IMR-90 (cell line): ENCODE measurements around the gene MICAL3. TPM values are rescaled to one million over a fixed set of nuclear protein-coding genes. Genes with fewer than 3 reads are reported as not detected.

Experiments used
- ATAC-seq: fragments of 200-7000 bp; cut with Tn5 transposase; 2 replicates; pipeline ENCODE4 v1.9.1; 2020; ENCODE audit warnings: low read depth, mild to moderate bottlenecking, moderate library complexity
- BruUV-seq: library from RNA; stranded (reverse); fragments of 400-500 nt; replicated peaks from 2 replicates; lab custom pipeline; 2021; lab: Mats Ljungman, UMichigan
- CTCF ChIA-PET: fragments of 300-600 bp; formaldehyde crosslinking; extraction: SDS; loops from one replicate; lab custom pipeline; 2021; ENCODE audit warnings: antibody characterized with exemption; lab: Yijun Ruan, JAX
- POLR2A ChIA-PET: fragments of 300-600 bp; sonication (Branson Sonifier 250); formaldehyde crosslinking; loops from one replicate; lab custom pipeline; 2022; ENCODE audit warnings: antibody characterized with exemption; ENCODE audit not compliant: unreplicated experiment; lab: Charles Lee
- DNase-seq: peaks from one replicate; pipeline ENCODE4 v3.0.0; 2013
- H2AFZ ChIP-seq: replicated peaks from 2 replicates; pipeline ENCODE3; 2013; ENCODE audit warnings: low read length, mild to moderate bottlenecking; ENCODE audit not compliant: poor library complexity
- H2AK5ac ChIP-seq: 2 replicates; pipeline ENCODE4 v1.6.1; 2013; ENCODE audit warnings: low read depth, low read length, inconsistent platforms
- H2AK9ac ChIP-seq: replicated peaks from 2 replicates; pipeline ENCODE3; 2013; ENCODE audit warnings: mild to moderate bottlenecking, low read depth, low read length, moderate library complexity; ENCODE audit not compliant: poor library complexity
- H2BK120ac ChIP-seq: 2 replicates; pipeline ENCODE4 v1.6.1; 2013; ENCODE audit warnings: low read depth, low read length, inconsistent platforms
- H2BK15ac ChIP-seq: 3 replicates; pipeline ENCODE4 v1.6.1; 2013; ENCODE audit warnings: low read depth, low read length, inconsistent platforms
- H2BK20ac ChIP-seq: 2 replicates; pipeline ENCODE4 v1.6.1; 2013; ENCODE audit warnings: low read depth, mild to moderate bottlenecking, inconsistent platforms, low read length, moderate library complexity
- H2BK5ac ChIP-seq: 2 replicates; pipeline ENCODE4 v1.6.1; 2013; ENCODE audit warnings: mild to moderate bottlenecking, low read depth, low read length, inconsistent platforms; ENCODE audit not compliant: poor library complexity, severe bottlenecking
- H3K14ac ChIP-seq: replicated peaks from 2 replicates; pipeline ENCODE4 v1.6.1; 2013; ENCODE audit warnings: low read depth, low read length, inconsistent platforms
- H3K18ac ChIP-seq: 2 replicates; pipeline ENCODE4 v1.6.1; 2013; ENCODE audit warnings: low read depth, low read length, control low read depth
- H3K23ac ChIP-seq: 2 replicates; pipeline ENCODE4 v1.6.1; 2013; ENCODE audit warnings: low read depth, low read length, inconsistent platforms
- H3K27ac ChIP-seq: 2 replicates; pipeline ENCODE4 v1.5.1; 2013; ENCODE audit warnings: mild to moderate bottlenecking, control low read depth, low read length; ENCODE audit not compliant: insufficient read depth
- H3K27me3 ChIP-seq: 2 replicates; pipeline ENCODE4 v1.6.1; 2013; ENCODE audit warnings: low read length; ENCODE audit not compliant: control insufficient read depth, insufficient read depth
- H3K36me3 ChIP-seq: 2 replicates; pipeline ENCODE4 v1.6.1; 2013; ENCODE audit warnings: low read length, mixed read lengths; ENCODE audit not compliant: control insufficient read depth, insufficient read depth
- H3K4ac ChIP-seq: 2 replicates; pipeline ENCODE4 v1.6.1; 2013; ENCODE audit warnings: low read depth, low read length, inconsistent platforms
- H3K4me1 ChIP-seq: 2 replicates; pipeline ENCODE4 v1.6.1; 2013; ENCODE audit warnings: low read length, mixed read lengths; ENCODE audit not compliant: control insufficient read depth, insufficient read depth
- H3K4me2 ChIP-seq: 2 replicates; pipeline ENCODE4 v1.6.1; 2013; ENCODE audit warnings: low read depth, mild to moderate bottlenecking, control low read depth, low read length, moderate library complexity
- H3K4me3 ChIP-seq: 2 replicates; pipeline ENCODE4 v1.5.1; 2013; ENCODE audit warnings: low read depth, mild to moderate bottlenecking, control low read depth, low read length, moderate library complexity; ENCODE audit not compliant: insufficient read depth
- H3K56ac ChIP-seq: 2 replicates; pipeline ENCODE4 v1.6.1; 2013; ENCODE audit warnings: low read length, inconsistent platforms; ENCODE audit not compliant: insufficient read depth; ENCODE audit errors: extremely low read depth
- H3K79me1 ChIP-seq, 2 experiments: 2 replicates each; pipeline ENCODE4 v1.6.1; 2013; ENCODE audit warnings: low read length in 2 of 2, inconsistent platforms in 1 of 2, low read depth in 1 of 2
- H3K9ac ChIP-seq: 2 replicates; pipeline ENCODE4 v1.6.1; 2013; ENCODE audit warnings: low read depth, low read length, control low read depth
- H3K9me1 ChIP-seq: 2 replicates; pipeline ENCODE4 v1.6.1; 2013; ENCODE audit warnings: low read length, inconsistent platforms; ENCODE audit not compliant: insufficient read depth
- H3K9me3 ChIP-seq: 2 replicates; pipeline ENCODE4 v1.6.1; 2013; ENCODE audit warnings: low read length; ENCODE audit not compliant: control insufficient read depth, insufficient read depth
- H4K20me1 ChIP-seq: 2 replicates; pipeline ENCODE4 v1.6.1; 2013; ENCODE audit warnings: low read length, inconsistent platforms; ENCODE audit not compliant: insufficient read depth
- H4K5ac ChIP-seq: 2 replicates; pipeline ENCODE4 v1.6.1; 2013; ENCODE audit warnings: mild to moderate bottlenecking, low read depth, low read length, control low read depth
- H4K8ac ChIP-seq, 2 experiments: 2 replicates each; pipeline ENCODE4 v1.6.1; 2013; ENCODE audit warnings: low read depth in 2 of 2, low read length in 2 of 2, control low read depth in 1 of 2, inconsistent platforms in 1 of 2
- H4K91ac ChIP-seq: 2 replicates; pipeline ENCODE4 v1.6.1; 2013; ENCODE audit warnings: low read depth, low read length, inconsistent platforms; ENCODE audit not compliant: insufficient read depth
- BHLHE40 ChIP-seq: fragments of 150-350 bp; IDR thresholded peaks from 2 replicates; pipeline ENCODE4 v1.6.1; 2016; ENCODE audit warnings: mild to moderate bottlenecking, low read depth, low read length
- CTCF ChIP-seq: conservative IDR thresholded peaks from 2 replicates; pipeline ENCODE4 v1.5.1; 2012; ENCODE audit warnings: mild to moderate bottlenecking, low read depth, low read length, improper control_type of control experiment
- ELK1 ChIP-seq: fragments of 150-350 bp; IDR thresholded peaks from 2 replicates; pipeline ENCODE4 v1.6.1; 2016; ENCODE audit warnings: low read depth, mild to moderate bottlenecking, low read length, moderate library complexity, borderline replicate concordance
- MAFK ChIP-seq: IDR thresholded peaks from 2 replicates; pipeline ENCODE4 v1.6.1; 2012; ENCODE audit warnings: low read depth, low read length, improper control_type of control experiment
- MAZ ChIP-seq: IDR thresholded peaks from 2 replicates; pipeline ENCODE4 v1.6.1; 2012; ENCODE audit warnings: low read depth, mild to moderate bottlenecking, low read length, improper control_type of control experiment, moderate library complexity, borderline replicate concordance
- MXI1 ChIP-seq: IDR thresholded peaks from 2 replicates; pipeline ENCODE4 v1.6.1; 2012; ENCODE audit warnings: low read depth, mild to moderate bottlenecking, low read length, moderate library complexity, borderline replicate concordance
- RCOR1 ChIP-seq: IDR thresholded peaks from 2 replicates; pipeline ENCODE4 v1.6.1; 2012; ENCODE audit warnings: mild to moderate bottlenecking, low read length, improper control_type of control experiment; ENCODE audit not compliant: insufficient replicate concordance
- USF2 ChIP-seq: fragments of 150-350 bp; IDR thresholded peaks from 2 replicates; pipeline ENCODE4 v1.6.1; 2017; ENCODE audit warnings: mild to moderate bottlenecking, antibody characterized with exemption, low read length, low read depth
- WGBS, 2 experiments: methylation state at CpG; one replicate each; pipeline versions ENCODE4 v1.1.5 to v1.1.7; 2013; ENCODE audit warnings: missing lambda C conversion rate in 2 of 2; ENCODE audit not compliant: insufficient read length in 1 of 2; ENCODE audit errors: extremely low coverage in 2 of 2; 5-methylcytosine and 5-hydroxymethylcytosine counted together
- dilution Hi-C: fragments of 300-500 bp; cut with HindIII; formaldehyde crosslinking; loops from one replicate; pipeline ENCODE4 v1.14.3; 2018; ENCODE audit warnings: low sequenced_read_pairs; ENCODE audit not compliant: unreplicated experiment
- in situ Hi-C: fragments of 300-500 bp; cut with MboI; formaldehyde crosslinking; loops from 3 replicates; pipeline ENCODE4 v1.14.3; 2019; ENCODE audit warnings: low sequenced_read_pairs, inconsistent platforms, mixed read lengths
- intact Hi-C: fragments of 100-400 bp; cut with micrococcal nuclease; formaldehyde crosslinking; loops from 2 replicates; pipeline ENCODE4 v1.10.0; 2022
- polyA plus RNA-seq, 3 experiments: library from polyadenylated mRNA; depleted of rRNA; stranded (reverse); fragments of >200 nt; gene quantifications; 2 replicates each; pipeline ENCODE4 v1.2.3, GENCODE V29; 2012; ENCODE audit warnings: low replicate concordance in 1 of 3
- total RNA-seq: library from RNA; depleted of rRNA; stranded (reverse); fragments of >200 nt; gene quantifications from 2 replicates; pipeline ENCODE4 v1.2.3, GENCODE V29; 2012

MICAL3 gene
- total and polyA plus RNA-seq, 2 of the 4 experiments (the other 2 are of a cell fraction): 17.6 to 26.8 TPM

- POLR2A ChIA-PET: no interaction called here
- Histone ChIP-seq H2AFZ (no peak overlapping the region), H2AK5ac (no peak overlapping the region), H3K79me1 (no peaks in the 10 kb centered on the region; a peak in 1 of 4 replicates), H3K27me3 (no peaks in the 10 kb centered on the region), H3K36me3 (peaks cover 39% of the 10 kb centered on the region), H2BK20ac (no peak overlapping the region), H4K91ac (no peak overlapping the region), H3K4me1 (peaks cover 2% of the 10 kb centered on the region; the same call in 1 of the 2 replicates), H3K27ac (no peak overlapping the region), H4K5ac (no peak overlapping the region), H3K56ac (no peak overlapping the region), H3K14ac (no peak overlapping the region), H3K9ac (no peak overlapping the region), H2BK15ac (no peak overlapping the region), H2AK9ac (no peak overlapping the region), H3K4ac (no peak overlapping the region), H4K8ac (no peak overlapping the region), H2BK5ac (no peak overlapping the region), H3K4me2 (no peak overlapping the region), H4K20me1 (no peaks in the 10 kb centered on the region), H3K9me1 (peaks cover 4% of the 10 kb centered on the region), H3K9me3 (no peaks in the 10 kb centered on the region), H2BK120ac (no peak overlapping the region), H3K18ac (no peak overlapping the region), H3K23ac (no peak overlapping the region), H3K4me3 (no peak overlapping the region)
- ATAC-seq (no peak), DNase-seq (no peak)
- CTCF ChIA-PET: no interaction called here
- WGBS, 2 experiments: 100% methylated on average over 1 of the region's 6 CpGs; no CpG with 5 or more reads in 1 of the 2 experiments
- TF ChIP-seq USF2 (no peak), BHLHE40 (no peak), MXI1 (no peak), CTCF (no peak), RCOR1 (no peak), MAFK (no peak), ELK1 (no peak), MAZ (no peak)
- BruUV-seq: no TSS peak
- intact Hi-C loops (no loop called here), dilution Hi-C loops (no loop called here), in situ Hi-C loops (no loop called here)
Measured at GRCh38 chr22:17884084-17884483, 140.3 kb downstream of the MICAL3 start.
